Middle frontal gyrus (tissue), 1 donor: ENCODE measurements around the gene RERE.
A peak's percentile ranks its signal among the peaks of the same experiment; 100 is the strongest.

Experiments used
- DNase-seq: peaks from one replicate; pipeline ENCODE4 v3.0.0-alpha.2; 2015; ENCODE audit warnings: low spot score; ENCODE audit errors: extremely low spot score

RERE gene

GRCh38 chr1:8817412-8818324, at the start of gene RERE:
TSS of gene RERE (minus strand) at chr1:8817640.
- DNase-seq: peak; percentile 91

- no peak for DNase-seq
Measured at GRCh38 chr1:8866792-8867415, 49.5 kb upstream of the RERE start.

GRCh38 chr1:8866173-8866791, 48.8 kb upstream of the RERE start:
- no peak for DNase-seq

GRCh38 chr1:8864713-8865344, 47.4 kb upstream of the RERE start:
- no peak for DNase-seq

GRCh38 chr1:8863794-8864233, 46.4 kb upstream of the RERE start:
- DNase-seq: no peak

- no peak for DNase-seq
Measured at GRCh38 chr1:8863138-8863537, 45.7 kb upstream of the RERE start.

- no peak for DNase-seq
Measured at GRCh38 chr1:8862528-8862927, 45.1 kb upstream of the RERE start.

- DNase-seq: no peak
Measured at GRCh38 chr1:8860738-8861516, 43.5 kb upstream of the RERE start.

- DNase-seq: no peak
Measured at GRCh38 chr1:8858888-8859706, 41.7 kb upstream of the RERE start.

- DNase-seq: no peak
Measured at GRCh38 chr1:8858112-8858668, 40.8 kb upstream of the RERE start.

GRCh38 chr1:8856689-8857412, 39.4 kb upstream of the RERE start:
- DNase-seq: no peak

- DNase-seq: no peak
Measured at GRCh38 chr1:8854240-8854639, 36.8 kb upstream of the RERE start.

GRCh38 chr1:8851060-8851459, 33.6 kb upstream of the RERE start:
- DNase-seq: no peak

- DNase-seq: peak; percentile 74
Measured at GRCh38 chr1:8848663-8849386, 31.4 kb upstream of the RERE start.

GRCh38 chr1:8847990-8848389, 30.6 kb upstream of the RERE start:
- DNase-seq: no peak

GRCh38 chr1:8846263-8846662, 28.8 kb upstream of the RERE start:
- no peak for DNase-seq

- no peak for DNase-seq
Measured at GRCh38 chr1:8845104-8846097, 28.0 kb upstream of the RERE start.
